GM19239 (cell line): ENCODE data around the gene RNF180.
"Not testable (repeated sequence)": the region's sequence is repeated elsewhere in the genome, so short reads cannot be mapped to it uniquely, and the experiment has no call there.

Experiments
- DNase-seq: peaks from one replicate; pipeline ENCODE4 v3.0.0; 2011; ENCODE audit warnings: low spot score; ENCODE audit not compliant: insufficient read length
- FAIRE-seq: peaks from 2 replicates; lab custom pipeline; 2011; peaks lifted over from hg19 to GRCh38; lab: Jason Lieb, UNC

RNF180 gene

DNA sequence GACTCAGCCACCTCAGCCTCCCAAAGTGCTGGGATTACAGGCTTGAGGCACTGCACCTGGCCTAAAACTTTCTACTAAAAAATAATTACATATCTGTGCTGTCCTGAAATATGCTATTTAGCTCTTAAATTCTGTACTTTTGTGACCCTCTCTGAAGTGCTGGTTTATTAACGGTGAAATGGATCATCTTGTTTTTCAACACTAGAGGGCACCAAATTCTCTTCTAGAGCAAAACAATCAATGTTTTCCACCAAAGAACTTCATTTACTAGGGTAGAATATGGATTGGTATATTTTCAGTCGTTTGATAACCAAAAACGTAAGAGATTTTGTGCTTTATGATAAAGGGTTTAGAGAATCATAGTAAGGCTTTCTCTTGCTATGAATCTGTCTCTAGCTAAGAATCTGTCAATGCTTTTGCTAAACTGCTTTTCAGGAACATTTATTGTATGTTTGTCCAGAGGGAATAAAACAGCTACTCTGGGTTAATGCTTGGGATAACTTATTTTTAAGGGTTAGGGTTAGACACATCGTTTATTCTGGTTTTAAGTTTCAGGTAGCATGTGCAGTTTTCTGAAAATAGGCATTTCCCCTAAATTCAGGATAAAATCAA, 63.6 kb downstream of the RNF180 start:
- DNase-seq (peak; percentile 39), FAIRE-seq (peak; percentile 80)

DNA sequence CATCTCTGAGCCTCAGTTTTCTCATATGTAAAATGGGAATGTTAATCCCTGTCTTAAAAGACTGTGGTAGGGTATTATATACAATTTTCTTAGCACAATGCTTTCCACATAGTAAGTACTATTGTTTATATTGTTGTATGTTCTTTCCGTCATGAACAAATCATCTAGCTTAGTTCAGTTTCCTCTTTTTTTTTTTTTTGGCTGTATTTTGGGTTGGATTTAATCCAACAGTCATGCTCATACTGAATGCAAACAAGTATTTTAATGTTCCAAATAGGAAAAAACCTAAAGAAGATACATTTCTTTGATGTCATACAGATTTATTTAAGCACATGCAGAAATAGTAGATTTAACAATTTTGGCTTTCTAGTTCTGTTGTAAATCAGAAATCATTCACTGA, 95.1 kb downstream of the RNF180 start:
- FAIRE-seq, result no peak

DNA sequence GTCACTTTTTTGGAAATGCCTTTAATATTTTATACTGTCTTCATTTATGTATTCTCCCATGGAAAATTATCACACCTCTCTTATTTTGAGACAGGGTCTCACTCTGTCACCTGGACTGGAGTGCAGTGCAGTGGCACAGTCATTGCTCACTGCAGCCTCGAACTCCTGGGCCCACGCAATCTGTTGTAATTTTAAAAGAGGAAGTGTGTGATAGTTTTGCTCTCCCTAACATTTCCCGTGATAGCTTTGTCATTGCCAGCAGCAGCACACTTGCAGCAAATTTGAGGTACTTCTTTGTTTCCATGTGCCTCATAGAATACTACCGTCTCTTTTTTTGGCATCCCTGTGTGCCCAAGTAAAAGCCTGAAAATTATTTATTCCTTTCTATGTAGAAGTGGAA, 103.5 kb downstream of the RNF180 start:
- DNase-seq, result no peak
- no peak for FAIRE-seq

More for the DNA sequence above, 95.1 kb downstream of the RNF180 start:
- DNase-seq, result no peak

DNA sequence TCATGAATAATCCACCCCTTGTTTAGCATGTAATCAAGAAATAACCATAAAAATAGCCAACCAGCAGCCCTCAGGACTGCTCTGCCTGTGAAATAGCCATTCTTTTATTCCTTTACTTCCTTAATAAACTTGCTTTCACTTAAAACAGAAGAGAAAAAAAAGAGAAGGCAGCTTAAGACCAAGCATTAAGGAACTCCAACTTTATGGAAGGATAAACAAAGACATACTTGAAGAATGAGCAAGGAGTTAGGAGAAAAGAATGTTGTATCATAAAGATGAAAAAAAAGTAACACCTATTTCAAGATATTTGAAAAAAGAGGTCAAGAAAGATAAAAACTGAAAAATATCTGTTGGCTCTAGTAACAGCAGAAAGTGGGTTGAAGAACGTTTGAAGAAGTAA, 107.6 kb downstream of the RNF180 start:
- no peak for FAIRE-seq

DNA sequence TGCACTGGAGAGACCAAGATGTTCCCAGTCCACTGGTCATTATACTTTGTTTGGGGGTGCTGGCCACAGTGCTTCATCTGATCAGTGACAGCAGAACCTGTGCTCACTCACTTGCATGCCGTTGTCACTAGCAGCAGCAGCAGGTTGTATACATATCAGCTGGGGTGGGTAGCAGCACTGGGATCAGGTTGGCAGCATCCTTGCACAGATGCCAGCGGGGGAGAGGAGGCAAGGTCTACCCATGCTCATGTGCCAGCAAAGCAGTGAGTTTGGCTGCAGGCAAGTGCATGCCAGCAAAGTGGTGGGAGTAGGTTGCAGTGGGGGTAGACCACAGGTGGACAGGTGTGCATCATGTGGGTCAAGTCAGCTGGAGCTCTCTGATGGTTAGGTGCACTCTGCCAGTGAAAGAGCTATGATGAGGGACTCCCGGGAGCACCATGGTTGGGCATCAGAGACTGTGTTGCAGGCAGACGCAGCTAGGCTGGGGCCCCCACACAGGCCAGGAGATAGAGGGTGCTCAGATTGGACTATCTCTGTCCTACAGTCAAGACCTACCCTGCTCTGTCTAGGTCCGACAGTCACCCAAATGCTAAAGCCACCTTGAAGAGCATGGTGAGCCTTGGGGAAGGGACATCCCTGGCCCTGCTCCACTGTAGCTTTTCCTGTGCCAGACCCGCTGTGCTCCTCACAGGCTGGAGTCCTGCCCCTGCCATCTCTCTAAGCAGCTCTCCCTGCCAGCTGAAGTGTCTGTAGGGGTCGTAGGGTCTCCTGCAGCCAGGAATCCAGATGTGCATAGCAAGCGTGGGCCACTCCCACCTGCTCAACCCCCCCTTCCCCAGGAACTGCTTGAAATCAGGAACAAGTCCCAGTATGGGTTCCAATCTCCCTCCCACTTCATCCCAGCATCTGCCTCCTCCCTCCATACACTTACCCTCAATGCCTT, 119.8 kb downstream of the RNF180 start:
- DNase-seq (no peak), FAIRE-seq (no peak)

More for the DNA sequence above, 107.6 kb downstream of the RNF180 start:
- no peak for DNase-seq

DNA sequence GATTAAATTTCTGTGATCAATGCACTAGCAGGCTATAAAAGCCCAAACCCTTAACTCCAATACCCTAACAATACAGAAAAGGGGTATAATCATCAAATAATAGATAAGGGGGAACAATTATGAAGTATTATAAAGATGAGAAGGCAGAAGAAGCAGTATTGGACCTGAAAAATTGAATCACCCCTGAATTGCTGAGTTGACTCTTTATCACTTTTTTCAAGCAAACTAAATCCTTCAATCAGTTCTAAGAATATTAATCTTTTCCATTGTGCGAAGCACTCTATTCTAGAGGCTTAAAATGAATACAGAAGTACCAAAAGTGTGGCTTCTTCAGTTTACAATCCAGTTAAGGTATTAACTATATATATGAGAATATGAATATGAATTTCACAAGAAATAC, 120.7 kb downstream of the RNF180 start:
- DNase-seq (no peak), FAIRE-seq (no peak)

DNA sequence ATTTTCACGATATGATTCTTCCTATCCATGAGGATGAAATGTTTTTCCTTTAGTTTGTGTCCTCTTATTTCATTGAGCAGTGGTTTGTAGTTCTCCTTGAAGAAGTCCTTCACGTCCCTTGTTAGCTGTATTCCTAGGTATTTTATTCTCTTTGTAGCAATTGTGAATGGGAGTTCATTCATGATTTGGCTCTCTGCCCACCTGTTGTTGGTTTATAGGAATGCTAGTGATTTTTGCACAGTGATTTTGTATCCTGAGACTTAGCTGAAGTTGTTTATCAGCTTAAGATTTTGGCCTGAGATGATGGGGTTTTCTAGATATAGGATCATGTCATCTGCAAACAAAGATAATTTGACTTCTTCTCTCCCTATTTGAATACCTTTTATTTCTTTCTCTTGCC, 122.9 kb downstream of the RNF180 start:
- not testable (repeated sequence) for DNase-seq, FAIRE-seq

DNA sequence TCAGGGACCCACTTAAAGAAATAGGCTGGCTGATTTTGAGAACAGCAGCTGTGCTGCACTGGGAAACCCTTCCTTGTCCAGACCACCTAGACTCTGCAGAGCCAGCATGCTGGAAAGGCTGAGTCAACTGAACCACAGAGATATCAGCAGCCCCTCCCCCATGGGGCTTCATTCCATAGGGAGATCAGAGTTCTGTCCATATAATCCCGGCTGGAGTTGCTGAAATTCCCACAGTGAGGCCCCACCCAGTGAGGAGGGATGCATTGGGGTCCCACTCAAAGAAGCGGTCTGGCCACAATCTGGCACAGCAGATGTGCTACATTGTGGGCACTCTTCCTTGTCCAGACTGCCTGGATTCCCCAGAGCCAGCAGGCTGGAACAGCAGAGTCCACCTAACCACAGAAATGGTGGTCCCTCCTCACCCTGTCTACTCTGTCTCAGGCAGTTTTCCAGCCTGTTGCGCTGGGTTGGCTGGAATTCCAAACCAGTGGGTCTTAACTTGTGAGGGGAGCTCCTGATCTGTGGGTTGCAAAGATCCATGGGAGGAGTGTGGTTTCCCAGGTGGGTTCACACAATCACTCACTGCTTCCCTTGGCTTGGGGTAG, 127.1 kb downstream of the RNF180 start:
- FAIRE-seq, result no peak
- DNase-seq, result no peak

DNA sequence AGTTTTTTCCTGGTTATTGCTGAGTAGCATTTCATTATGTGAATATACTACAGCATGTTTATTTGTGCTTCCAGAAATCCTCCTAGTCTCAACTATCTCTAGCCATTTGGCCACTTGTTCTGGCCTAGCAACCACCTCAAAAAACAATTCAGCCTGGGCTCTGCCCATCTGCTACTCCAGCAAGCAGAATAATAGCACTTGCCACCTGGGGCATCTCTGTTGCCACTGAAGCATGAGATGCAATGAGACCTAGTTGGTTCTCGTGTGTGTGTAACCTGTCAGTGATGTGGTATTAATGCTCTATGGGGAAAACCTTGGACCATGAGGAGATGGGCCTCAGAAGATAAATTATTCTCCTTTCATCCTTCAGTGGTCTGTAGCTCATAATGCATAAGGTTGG, 129.5 kb downstream of the RNF180 start:
- FAIRE-seq (no peak), DNase-seq (no peak)

DNA sequence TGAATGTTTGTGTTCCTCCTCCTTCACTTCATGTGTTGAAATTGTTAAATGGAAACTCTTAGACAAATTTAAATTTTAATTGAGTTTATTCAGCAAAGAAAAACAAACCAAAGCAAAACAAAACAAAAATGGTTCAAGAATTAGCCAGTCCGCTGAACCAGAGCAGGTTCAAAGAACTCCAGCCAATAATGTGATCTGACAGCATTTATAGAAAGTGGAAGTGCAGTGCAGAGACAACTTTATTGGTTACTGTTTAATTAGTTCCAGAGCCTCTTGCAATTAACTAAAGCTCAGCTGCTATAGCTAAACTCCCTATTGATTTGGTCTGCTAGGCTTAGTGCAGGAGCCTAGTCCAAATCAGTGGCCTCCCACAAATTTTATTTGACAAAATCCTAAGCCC, 132.9 kb downstream of the RNF180 start:
- no peak for FAIRE-seq
- no peak for DNase-seq

DNA sequence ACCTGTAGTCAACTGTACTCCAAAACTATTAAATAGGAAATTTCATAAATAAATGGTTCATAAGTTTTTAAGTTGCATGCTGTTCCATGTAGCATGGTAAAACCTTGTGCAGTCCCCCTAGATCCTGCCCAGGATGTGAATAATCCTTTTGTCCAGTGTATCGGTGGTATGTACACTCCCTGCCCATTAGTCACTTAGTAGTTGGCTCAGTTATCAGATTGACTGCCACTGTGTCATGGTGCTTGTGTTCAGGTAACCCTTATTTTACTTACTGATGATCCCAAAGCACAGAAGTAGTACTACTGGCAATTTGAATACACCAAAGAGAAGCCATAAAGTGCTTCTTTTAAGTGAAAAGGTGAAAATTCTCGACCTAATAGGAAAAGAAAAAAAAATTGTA, 134.2 kb downstream of the RNF180 start:
- no peak for FAIRE-seq
- DNase-seq, result no peak

DNA sequence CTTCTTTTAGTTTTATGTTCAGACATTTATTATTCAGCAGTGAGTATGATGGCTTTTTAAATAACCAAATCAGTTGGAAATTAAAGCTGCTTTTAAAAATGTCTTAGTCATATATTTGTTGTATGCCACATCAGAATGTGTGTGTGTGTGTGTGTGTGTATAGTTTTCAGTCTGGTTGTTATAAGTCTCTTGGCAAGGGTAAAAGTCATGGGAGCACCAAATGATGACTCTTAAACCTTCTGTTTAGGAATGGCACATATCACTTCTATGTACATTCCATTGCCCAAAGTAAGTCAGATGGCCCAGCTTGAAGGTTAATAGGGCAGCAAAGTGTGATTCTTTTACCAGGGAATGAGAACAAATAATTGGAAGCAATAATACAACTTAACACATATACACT, 135.9 kb downstream of the RNF180 start:
- DNase-seq (no peak), FAIRE-seq (no peak)

DNA sequence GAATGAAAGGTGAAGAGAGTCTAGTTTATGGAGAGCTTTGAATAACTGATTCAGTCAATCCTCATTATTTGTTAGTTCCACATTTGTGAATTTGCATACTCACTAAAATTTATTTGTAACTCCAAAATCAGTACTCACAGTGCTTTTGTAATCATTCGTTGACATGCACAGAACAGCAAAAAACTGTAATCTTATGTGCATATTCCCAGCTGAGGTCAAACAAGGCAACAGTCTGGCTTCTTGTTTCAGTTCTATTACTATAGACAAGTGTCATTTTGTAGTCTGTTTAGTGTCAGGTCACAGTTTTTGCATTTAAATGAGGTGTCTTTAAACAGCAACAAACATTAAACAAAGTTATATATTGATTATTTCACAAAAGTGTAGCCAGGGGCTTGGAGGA, 142.5 kb downstream of the RNF180 start:
- FAIRE-seq, result no peak

DNA sequence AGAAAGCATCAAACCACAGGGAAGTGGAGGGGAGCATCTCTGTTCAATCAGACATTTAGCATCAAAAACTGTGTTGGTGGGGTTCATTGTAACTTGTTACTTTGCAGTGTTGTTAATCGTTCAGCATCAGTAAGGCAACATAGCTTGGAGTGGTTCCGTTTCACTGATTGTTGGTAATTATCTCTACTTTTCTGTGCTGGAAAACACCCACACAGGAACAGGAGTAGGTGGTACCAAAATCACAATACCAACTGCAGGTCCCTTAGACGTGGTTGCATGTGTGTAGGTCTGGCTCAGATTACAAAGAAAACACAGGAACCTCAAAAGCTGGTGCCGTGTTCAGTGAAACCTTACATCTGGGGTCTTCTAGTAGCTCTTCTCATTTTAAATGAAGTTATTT, 146.8 kb downstream of the RNF180 start:
- no peak for DNase-seq
- no peak for FAIRE-seq

More for the DNA sequence above, 142.5 kb downstream of the RNF180 start:
- no peak for DNase-seq

DNA sequence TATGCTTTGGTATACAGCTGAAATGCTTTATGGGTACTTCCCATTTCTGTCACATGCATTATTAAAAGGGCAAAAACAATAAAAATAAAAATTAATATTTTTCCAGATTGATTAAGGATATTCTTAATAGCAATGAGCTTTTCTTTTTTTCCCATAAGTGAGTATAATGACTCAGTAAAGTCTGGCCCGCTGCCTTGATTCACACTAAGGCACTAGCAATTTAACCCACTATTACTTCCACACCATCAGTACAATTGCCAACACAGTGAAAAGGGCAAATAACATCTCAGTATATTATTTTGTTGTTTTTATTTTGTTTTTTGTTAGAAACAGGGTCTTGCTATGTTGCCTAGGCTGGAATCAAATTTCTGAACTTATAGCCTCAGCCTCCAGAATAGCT, 150.1 kb downstream of the RNF180 start:
- FAIRE-seq (no peak), DNase-seq (no peak)

DNA sequence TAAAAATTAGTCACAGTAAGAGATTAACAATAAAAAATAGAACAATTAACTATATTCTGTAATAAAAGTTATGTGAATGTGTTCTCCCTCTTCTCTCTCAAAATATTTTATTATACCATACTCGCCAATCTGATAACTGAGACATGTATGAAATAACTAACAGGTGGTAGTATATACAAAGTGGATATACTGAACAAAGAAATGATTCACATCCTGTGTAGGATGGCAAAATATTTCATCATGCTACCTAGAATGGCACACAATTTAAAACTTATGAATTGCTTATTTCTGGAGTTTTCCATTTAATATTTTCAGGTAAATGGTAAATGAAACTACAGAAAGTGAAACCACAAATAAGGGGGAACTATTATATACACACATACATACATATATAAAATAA, 152.5 kb downstream of the RNF180 start:
- DNase-seq (no peak), FAIRE-seq (no peak)

DNA sequence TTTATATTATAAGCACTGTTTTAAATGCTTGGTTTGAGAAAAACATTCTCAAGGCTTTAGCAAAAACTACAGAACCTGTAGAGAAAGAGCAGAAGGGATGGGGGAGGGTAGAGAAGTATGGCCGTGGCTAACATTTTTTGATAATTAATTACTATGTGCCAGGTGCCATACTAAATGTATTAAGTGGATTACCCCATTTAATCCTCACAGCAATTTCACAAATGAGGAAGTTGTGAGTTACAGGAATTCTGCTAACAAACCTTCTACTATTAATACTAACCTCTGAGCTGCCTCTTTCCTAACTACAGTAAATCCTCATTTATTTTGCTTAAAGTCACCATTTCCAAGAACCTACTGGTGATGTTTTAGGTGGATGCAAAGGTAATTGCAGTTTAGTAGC, 157.9 kb downstream of the RNF180 start:
- DNase-seq, result no peak
- FAIRE-seq, result no peak

DNA sequence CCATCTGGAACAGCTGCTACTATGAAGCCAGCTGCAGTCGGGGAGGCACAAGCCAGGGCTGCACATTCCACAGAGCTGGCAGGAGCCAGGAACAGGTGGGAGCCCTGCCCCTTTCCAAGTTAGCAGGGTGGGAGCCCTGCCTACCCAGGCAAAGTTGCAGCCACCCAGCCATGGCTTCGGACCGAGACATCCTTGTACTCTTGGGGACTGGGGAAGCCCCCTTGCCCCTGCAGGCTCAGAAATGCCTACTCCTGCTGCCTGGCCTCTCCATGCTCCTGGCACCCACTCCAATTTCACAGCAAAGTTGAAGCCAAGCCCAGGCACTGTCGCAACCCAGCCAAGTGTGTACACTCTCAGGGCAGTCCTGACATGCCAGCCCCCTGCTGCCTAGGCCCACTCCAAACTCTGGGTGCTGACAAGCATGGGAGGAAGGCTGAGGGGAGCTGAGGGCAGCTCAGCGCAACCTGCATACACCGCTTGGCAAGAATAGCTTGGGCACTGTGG, 165.1 kb downstream of the RNF180 start:
- DNase-seq (no peak), FAIRE-seq (no peak)

DNA sequence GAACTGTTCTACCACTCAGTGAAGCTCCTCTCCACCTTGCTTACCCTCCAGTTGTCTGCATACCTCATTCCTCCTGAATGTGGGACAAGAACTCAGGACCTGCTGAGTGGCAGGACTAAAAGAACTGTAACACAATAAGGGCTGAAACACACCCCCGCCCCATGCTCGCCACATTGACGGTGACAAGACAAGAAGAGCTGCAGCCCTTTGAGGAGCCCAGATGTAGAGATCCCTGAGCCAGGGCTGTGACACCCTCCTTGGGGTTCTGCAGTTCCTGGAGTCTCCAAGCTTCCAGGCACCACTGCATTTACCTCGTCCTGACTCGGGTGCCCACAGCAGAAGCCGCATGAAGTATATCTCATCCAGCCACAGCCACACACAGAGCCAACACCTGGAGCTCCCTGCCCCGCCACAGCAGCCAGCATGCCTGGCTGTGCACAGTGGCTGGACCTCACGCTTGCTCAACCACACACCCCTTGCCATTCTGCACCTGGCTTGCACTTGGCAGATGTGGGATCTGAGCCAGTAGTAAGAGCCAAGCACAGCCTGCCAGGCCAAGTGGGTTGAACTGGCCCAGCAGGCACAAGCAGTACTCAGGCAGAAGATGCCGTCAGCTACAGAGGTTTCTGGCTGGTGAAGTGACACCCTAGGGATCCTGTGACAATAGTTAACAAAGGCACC, 166.1 kb downstream of the RNF180 start:
- no peak for FAIRE-seq
- DNase-seq, result no peak

DNA sequence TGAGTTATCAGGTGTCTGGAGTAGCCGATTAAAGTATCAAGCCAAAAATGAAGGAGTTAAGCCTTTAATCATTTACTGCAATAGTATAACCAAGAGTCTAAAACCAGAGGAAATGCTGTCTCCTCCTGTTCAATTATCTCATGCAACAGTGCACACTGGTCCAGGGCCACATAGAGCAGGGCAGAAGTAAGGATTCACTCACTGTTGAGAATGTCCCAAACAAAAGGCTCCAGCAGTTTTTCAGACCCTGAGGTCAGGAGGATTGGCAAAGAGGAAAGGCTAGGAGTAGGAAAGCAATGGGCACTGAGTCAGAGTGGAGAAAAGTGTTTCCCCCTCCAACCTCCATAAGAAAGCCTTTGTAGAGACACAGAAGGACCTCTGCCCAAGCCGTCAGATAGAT, 168.2 kb downstream of the RNF180 start:
- DNase-seq (no peak), FAIRE-seq (no peak)
